ENCODE measurements around the gene COMP. TPM values are rescaled to one million over a fixed set of nuclear protein-coding genes. Genes with fewer than 3 reads are reported as not detected.
"Not testable (repeated sequence)": the region's sequence is repeated elsewhere in the genome, so short reads cannot be mapped to it uniquely, and the experiment has no call there.

COMP gene
- total RNA-seq, 1 donor from 2014 or later: not detected

DNA sequence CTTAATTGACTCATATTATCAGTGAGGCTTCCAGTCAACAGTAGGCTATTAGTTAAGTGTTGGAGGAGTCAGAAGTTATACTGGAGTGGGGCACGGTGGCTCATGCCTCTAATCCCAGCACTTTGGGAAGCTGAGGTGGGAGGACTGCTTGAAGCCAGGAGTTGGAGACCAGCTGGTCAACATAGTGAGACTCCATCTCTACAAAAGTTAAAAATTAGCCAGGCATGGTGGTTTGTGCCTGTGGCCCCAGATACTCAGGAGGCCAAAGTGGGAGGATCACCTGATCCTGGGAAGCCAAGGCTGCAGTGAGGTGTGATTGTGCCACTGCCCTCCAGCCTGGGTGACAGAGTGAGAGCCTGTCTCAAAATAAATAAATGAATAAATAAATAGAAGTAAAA is 53.2 kb downstream of the COMP start:
- DNase-seq (ENCODE audit: missing footprints) (no peak), ATAC-seq (no peak)
- intact Hi-C loops (cut with DNase I): no loop called here

DNA sequence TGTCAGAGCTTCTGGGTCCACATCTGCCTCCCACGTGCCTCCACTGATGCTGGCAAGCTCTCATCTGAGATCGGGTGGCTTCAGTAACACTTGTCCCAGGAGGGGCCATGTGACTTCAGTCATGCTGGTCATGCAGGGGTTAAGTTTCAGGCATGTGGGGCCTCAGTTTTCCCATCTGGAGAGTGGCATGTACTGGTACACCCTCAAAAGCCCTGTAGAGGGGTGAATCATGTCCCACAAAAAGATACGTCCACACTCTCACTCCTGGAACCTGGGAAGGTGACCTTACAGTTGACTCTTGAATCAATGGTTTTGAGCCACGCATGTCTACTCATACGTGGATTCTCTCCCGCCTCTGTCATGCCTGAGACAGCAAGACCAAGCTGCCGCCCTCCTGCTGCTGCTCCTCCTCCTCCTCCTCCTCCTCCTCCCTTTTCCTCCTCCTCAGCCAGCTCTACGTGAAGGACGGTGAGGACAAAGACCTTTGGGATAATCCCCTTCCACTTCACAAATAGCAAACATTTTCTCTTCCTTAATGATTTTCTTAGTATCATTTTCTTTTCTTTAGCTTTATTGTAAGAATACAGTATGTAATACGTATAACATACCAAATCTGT is 53.7 kb downstream of the COMP start:
- ATAC-seq: no peak
- intact Hi-C loops (cut with DNase I): no loop called here
- DNase-seq (ENCODE audit: missing footprints): no peak

DNA sequence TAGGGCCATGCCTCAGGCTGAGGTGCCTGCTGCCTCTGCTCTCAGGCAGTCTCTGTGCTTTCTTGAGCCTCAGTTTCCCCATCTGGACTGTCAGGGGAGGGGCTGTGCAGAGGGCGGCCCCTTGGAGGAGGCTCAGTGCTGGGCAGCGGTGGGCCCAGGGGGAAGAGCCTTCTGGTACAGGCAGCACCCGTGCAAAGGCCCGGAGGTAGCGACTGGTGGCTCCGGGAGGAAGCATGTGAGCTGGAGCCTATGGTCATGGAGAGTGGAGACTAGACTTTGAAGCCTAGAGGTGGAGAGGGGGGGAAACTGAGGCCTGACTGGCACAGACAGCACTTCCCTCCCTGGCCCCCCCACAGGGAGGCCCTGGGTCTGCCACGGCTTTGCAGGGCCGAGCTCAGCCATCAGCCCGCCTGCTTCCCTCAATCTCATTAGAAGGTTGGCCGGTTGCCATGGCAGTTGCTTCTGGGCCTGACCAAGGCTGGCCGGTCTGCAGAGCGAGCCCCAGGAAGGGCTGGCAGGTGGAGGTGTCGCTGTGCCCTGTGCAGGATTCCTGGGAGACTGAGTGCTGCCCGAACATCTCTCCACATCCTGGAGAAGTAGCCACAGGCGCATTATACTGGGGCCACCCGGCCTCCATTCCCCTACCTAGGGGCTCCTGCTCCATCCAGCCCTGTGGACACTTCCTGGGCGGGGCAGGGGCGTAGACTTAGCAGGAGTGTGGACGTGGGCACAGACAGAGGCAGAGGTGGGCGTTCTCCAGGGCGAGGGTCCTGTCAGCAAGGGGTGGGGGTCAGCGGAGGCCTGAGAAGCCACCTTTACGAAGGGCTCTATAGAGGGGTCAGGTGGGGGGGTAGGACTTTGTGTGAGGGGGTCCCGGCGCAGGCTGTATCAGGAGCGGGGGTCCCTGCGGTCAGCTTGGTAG is 54.4 kb downstream of the COMP start:
- intact Hi-C loops (cut with DNase I): no loop called here
- ATAC-seq (no peak), DNase-seq (ENCODE audit: missing footprints) (no peak)

DNA sequence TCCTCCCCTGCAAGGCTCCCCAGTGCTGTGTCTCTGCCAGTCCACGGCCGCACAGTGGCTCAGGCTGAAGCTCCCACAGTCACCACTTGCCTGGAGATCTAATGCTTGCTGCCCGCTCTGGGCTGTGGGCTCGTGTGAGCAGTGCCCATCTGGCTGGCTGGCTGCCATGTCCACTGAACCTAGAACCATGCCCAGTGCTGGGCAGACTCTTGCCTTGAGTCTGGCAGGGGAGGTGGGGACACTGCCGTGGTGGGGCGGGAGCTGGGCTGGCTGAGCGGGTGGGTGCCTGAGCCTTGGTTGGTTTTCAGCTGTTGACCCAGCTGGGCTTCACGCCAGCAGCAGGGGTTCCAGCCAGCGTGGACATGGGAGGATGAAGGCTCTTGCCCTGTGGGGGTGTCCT is 55.4 kb downstream of the COMP start:
- ATAC-seq: no peak
- no peak for DNase-seq (ENCODE audit: missing footprints)
- intact Hi-C loops (cut with DNase I): no loop called here

DNA sequence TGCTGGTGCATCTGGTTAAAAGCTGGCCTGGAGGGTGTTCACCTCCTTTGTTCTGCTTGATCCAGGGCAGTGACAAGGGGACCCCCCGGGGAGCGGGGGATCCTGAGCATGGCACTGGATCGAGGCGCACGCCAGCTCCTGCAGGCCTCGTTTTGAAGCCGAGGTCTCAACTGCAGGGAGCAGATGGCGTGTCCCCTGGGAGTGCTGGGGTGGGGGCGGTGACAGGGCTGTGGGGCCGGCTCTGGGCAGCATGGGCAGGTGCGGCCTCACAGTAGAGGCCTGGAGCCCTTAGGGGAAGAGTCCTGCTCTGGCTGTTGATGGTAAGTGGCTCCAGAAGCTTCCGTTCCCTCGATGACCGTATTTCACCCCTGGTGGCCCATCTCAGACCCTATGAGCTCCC is 55.8 kb downstream of the COMP start:
- no peak for DNase-seq (ENCODE audit: missing footprints)
- no peak for ATAC-seq
- intact Hi-C loops (cut with DNase I): no loop called here

DNA sequence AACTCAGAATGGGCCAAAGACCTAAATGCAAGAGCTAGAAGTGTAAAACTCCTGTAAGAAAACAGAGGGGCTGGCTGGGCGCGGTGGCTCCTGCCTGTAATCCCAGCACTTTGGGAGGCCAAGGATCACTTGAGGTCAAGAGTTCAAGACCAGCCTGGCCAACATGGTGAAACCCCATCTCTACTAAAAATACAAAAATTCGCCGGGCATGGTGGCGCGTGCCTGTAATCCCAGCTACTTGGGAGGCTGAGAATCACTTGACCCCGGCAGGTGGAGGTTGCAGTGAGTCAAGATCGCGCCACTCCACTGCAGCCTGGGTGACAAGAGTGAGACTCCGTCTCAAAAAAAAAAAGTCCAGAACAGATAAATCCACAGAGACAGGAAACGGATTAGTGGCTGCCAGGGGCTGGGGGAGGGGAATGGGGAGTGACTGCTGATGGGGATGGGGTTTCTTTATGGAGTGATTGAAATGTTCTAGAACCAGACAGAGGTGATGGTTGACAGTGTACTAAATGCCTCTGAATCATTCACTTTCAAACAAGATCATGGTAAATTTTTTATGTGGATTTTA is 57.3 kb downstream of the COMP start:
- intact Hi-C loops (cut with DNase I): not testable (repeated sequence)

DNA sequence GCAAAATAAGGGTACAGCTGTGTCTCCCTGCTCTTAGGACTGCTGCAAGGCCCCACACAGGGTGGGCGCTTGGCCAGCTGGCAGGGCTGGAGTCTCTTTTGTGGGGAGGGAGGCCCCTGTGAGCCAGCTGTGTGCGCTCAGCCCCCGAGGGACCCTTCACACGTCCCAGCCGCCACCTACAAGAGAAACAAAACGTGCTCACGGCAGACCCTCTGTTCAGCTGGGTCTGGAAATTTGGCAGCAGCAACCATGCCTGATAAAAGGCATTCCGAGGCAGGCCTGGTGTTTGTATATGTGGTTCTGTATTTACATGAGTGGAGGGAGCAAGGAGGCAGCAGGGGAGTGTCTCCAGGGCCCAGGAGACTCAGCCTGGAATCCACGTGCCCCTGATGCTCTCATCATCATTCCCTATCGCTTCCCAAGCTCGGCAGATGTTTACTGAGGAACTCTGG is 57.9 kb downstream of the COMP start:
- ATAC-seq (peak; percentile 43), DNase-seq (ENCODE audit: missing footprints) (no peak)
- intact Hi-C loops (cut with DNase I): no loop called here

More for the DNA sequence above, 57.3 kb downstream of the COMP start:
- not testable (repeated sequence) for DNase-seq (ENCODE audit: missing footprints); ATAC-seq

Other genes starting within 250 kb of the COMP start
- gene FKBP8, start 247.7 kb downstream of the COMP start, total RNA-seq: 181 TPM
- 50.3 TPM for gene KXD1, start 233.4 kb downstream of the COMP start, total RNA-seq
- 737 TPM for gene UBA52, start 219.4 kb downstream of the COMP start, total RNA-seq
- 79.3 TPM for gene REX1BD, start 202.5 kb downstream of the COMP start, total RNA-seq
- 35.7 TPM for gene CRLF1, start 184.5 kb downstream of the COMP start, total RNA-seq
- gene TMEM59L, start 178.4 kb downstream of the COMP start, total RNA-seq: 2.8 TPM
- 6.6 TPM for gene KLHL26, start 154.3 kb downstream of the COMP start, total RNA-seq
- 10.3 TPM for gene CRTC1, start 107.6 kb downstream of the COMP start, total RNA-seq
- gene UPF1, start 40.7 kb upstream of the COMP start, total RNA-seq: 37.0 TPM
- gene CERS1, start 104.9 kb upstream of the COMP start, total RNA-seq: 0.30 TPM
- gene COPE, start 128.1 kb upstream of the COMP start, total RNA-seq: 139 TPM
- gene DDX49, start 128.4 kb upstream of the COMP start, total RNA-seq: 25.6 TPM
- 15.2 TPM for gene HOMER3, start 149.9 kb upstream of the COMP start, total RNA-seq
- gene SUGP2, start 242.2 kb upstream of the COMP start, total RNA-seq: 68.5 TPM
- gene ARMC6, start 242.3 kb upstream of the COMP start, total RNA-seq: 13.6 TPM

All from Right ventricle myocardium inferior (tissue), 1 donor.